GM18870 (cell line): ENCODE measurements around the gene DCAF11.

ENCODE experiments used
- ATAC-seq: cut with Tn5 transposase; IDR thresholded peaks from one replicate; pipeline ENCODE4 v1.9.1; 2021; ENCODE audit warnings: moderate library complexity; ENCODE audit not compliant: unreplicated experiment

Gene DCAF11

DNA sequence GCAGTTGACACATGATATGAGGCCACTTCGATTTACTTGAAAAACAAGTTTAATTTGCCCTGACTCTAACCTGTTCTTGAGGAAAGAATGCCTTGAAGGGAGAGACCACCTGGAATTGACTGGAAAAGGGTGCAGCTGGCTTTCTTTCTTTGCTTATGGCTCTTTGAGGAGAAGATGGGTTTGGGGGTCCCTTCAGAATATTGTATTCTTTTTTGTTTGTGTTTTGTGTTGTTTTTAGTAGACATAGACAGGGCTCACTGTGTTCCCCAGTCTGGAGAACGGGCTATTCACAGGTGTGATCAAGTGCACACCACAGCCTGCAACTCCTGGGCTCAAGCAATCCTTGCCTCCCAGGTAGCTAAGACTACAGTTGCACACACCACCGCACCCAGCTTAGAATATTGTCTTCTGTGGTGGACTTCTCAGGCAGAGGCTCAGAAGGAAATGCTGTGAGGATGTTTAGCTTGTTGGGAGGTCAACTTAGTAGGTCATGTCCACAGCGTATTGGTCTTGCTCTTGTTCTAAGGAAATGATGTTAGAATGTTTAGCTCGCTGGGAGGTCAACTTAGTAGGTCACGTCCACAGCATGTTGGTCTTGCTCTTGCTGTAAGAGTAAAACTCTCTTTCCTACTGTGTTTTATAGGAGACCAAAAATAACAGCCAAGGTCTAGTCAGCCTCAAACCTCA is 1.7 kb downstream of the DCAF11 start:
- ATAC-seq, result no peak

DNA sequence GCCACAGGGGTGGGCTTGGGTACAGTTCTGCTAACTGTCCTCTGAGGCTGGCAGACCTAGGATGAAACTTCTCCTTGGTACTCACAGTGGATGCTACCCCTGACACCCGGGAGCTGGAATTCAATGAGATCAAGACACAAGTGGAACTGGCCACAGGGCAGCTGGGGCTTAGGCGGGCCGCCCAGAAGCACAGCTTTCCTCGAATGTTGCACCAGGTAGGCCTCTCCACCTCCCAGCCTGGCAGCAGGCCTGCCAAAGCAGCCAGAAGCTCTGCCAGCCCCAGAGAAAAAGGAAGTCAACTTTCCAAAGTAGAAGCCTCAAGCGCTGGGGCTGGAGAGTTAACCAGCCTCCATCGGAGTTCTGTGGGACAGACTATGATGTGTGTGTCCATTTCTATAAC is 2.6 kb downstream of the DCAF11 start:
- ATAC-seq, result no peak

DNA sequence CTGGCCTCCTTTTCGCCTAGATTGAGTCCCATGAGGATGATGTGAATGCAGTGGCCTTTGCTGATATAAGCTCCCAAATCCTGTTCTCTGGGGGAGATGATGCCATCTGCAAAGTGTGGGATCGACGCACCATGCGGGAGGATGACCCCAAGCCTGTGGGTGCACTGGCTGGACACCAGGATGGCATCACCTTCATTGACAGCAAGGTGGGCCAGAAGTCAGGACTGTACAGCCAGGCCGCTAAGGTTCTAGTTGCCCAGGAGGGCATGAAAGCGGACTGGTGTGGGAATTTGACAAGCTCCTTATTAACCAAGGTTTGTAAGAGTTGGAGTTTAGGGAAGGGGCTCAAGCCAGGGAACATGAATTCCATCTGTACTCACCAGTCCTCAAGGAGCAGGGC is 5.1 kb downstream of the DCAF11 start:
- no peak for ATAC-seq

- ATAC-seq, result no peak
Observed at GRCh38 chr14:24121210-24121609, 6.6 kb downstream of the DCAF11 start.

DNA sequence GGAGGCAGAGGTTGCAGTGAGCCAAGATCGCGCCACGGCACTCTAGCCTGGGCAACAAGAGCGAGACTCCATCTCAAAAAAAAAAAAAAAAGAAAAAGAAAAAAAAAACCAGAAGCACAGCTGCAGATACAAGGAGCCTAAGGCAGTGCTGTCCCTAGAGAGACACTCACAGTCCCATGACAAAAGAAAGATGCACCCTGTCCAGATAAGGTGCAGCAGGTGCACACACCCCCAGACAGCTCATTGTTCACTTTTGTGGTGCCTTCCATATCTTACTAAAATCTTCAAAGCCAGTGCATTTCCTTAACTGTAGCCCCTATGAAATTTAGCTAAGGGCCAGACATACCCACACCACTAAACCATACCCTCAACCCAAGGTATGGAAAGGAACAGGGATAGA is 7.8 kb downstream of the DCAF11 start:
- no peak for ATAC-seq

DNA sequence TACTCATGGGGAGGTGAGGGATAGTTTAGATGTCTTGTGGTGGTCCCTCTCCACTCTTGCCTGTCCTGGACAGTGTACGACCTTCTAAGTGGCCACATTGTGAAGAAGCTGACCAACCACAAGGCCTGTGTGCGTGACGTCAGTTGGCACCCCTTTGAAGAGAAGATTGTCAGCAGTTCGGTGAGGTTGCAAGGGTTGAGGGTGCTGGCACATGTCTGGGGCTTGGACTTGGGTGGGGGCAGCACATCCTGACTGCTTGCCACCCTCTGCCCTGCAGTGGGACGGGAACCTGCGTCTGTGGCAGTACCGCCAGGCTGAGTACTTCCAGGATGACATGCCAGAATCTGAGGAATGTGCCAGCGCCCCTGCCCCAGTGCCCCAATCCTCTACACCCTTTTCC is 8.3 kb downstream of the DCAF11 start:
- no peak for ATAC-seq

- ATAC-seq, result peak; percentile 50
Observed at GRCh38 chr14:24123424-24124417, 9.1 kb downstream of the DCAF11 start.

- ATAC-seq, result no peak
Observed at GRCh38 chr14:24126939-24127338, 12.4 kb downstream of the DCAF11 start.

DNA sequence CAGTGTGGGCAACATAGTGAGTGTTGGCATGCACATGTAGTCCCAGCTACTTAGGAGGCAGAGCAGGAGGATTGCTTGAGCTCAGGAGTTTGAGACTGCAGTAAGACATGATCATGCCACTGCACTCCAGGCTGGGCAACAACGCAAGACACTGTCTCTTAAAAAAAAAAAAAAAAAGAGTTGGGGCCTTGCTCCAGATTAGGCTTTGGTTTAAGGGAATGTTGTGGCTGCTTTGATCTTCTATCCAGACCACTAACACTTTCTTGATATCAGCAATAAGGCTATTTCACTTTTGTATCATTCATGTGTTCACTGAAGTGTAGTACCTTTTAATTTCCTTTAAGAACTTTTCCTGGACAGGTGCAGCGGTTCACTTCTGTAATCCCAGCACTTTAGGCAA is 13.1 kb downstream of the DCAF11 start:
- ATAC-seq, result no peak

DNA sequence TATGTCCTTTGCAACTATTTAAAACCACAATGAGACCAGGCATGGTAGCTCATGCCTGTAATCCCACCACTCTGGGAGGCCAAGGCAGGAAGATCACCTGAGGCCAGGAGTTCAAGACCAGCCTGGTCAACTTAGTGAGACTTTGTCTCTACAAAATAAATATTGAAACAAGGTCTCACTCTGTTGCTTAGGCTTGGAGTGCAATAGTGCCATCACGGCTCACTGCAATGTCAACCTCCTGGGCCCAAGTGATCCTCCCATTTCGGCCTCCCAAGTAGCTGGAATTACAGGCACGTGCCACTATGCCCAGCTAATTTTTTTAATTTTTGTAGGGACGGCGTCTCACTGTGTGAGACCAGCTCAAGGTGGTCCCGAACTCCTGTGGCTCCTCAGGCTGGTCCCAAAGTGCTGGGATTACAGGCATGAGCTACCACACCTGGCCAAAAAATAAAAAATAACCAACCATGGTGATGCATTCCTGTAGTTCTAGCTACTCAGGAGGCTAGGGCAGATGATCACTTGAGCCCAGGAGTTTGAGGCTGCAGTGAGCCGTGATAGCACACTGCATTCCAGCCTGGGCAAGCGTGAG is 14.9 kb downstream of the DCAF11 start:
- no peak for ATAC-seq

DNA sequence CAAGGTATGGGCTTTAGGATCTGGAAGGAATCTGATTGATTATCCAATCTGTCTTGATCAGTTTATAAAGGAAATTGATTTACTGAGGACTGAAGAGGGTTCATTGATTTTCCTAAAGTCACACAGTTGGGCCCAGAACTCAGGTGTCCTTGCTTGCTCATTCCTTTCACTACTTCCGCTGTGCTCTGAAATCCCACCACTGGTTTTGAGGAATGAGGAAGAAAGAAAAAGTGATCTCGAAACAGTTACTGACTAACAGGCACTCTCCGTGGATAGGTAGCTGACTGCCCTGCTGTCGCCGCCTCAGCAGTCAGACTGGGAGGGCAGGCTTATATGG is 15.8 kb downstream of the DCAF11 start, which contains the start of gene FITM1:
Gene FITM1, plus strand, starts transcription at position 280 of the 337 bp plus-strand sequence. CDS start 905 bp downstream, outside the sequence.
- no peak for ATAC-seq

- no peak for ATAC-seq
Observed at GRCh38 chr14:24130717-24131548, 16.4 kb downstream of the DCAF11 start.

- ATAC-seq, result no peak
Observed at GRCh38 chr14:24131549-24131966, 17.0 kb downstream of the DCAF11 start.

- ATAC-seq, result no peak
Observed at GRCh38 chr14:24132061-24132685, 17.6 kb downstream of the DCAF11 start.

GRCh38 chr14:24132976-24133375 is 18.4 kb downstream of the DCAF11 start:
- no peak for ATAC-seq

DNA sequence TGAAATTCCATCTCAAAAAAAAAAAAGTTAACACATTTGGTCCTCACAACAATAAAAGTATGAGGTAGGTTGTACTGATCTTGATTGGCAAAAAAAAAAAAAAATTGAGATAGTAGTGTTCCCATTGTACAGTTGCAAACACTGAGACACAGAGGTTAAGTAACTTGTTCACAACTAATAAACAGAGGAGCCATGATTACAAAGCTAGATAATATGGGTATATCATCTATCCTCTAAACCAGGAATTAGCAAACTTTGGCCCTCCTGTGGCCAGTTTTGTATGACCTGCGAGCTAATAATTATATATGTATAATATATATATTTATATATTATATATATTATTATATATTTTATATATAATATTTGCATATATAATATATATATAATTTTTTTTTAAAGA is 19.2 kb downstream of the DCAF11 start:
- ATAC-seq, result no peak

DNA sequence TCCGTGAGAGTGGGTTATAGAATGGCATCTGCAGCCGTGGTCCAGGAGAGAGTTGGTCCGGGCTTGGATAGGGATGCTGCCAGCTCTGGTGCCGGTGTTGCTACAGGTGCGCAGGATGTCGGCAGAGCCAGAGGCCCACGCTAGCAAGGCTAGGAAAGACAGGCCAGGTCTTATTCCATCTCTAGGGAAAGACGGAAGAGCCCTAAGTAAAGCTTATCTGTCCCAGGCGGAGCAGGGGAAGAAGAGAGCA is 20.9 kb downstream of the DCAF11 start:
- peak; percentile 15 for ATAC-seq

DNA sequence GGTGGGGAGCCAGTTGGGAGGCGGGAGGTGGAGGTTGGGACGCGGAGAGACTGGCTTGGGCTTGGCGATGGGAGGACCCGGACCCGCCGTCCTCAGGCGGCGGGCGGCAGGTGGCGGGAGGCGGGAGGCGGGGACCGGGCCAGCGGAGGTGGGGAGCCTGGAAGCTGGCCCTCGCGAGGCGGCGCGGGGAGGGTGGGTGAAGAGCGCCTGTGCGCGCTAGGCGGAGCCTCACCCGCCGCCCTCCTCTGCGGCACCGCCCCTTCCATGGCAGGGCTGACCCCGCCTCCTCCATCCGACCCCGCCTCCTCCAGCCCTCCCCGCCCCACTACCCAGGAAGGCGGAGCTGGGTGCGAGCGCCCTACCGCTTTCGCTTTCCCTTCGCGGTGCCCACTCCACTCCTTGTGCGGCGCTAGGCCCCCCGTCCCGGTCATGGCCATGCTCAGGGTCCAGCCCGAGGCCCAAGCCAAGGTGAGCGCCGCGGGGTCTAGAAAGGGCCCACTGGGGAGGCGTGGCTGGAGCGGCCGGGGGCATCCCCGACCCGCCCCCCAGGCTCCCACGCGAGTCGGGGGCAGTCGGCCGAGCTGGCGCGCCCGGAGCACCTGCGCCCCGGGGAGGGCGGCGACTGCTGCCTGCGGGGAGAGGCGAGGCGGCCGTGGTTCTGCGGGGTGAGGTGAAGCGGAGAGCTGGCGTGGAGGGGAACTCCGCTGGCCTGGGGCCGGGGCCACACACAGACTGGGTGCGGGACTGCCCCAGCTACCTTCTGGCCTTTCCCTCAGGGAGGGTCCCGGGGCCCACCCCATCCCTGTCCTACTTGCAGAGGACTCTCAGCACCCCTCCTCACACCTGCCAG is 21.5 kb downstream of the DCAF11 start, which contains the start of gene PSME1:
Gene PSME1, plus strand, starts transcription at position 361 of the 850 bp plus-strand sequence. Its CDS starts 69 bp downstream, at position 430.
- ATAC-seq, result peak; percentile 34

- ATAC-seq, result no peak
Observed at GRCh38 chr14:24136684-24137528, 22.3 kb downstream of the DCAF11 start.
